Measurements from ENCODE around the gene PPP4R4. TPM values are rescaled to one million over a fixed set of nuclear protein-coding genes. Genes with fewer than 3 reads are reported as not detected.

PPP4R4 gene
- total RNA-seq, 1 experiment from 2014 or later, result 0.91 TPM

- H3K9me3 Mint-ChIP-seq (ENCODE audit: unreplicated experiment), result no peaks in the 10 kb centered on the region
- CTCF ChIA-PET, result interaction anchor here (0.6 to 2.1 kb wide), 15 partner anchors 14 to 420 kb away, joined by 3 to 7 read pairs (median 4); partner anchors contain the start of genes DDX24 and IFI27L1
- DNase-seq (ENCODE audit: unreplicated experiment), result peak; percentile 86
- BruUV-seq (replicated peaks), result no TSS peak
- peak; percentile 26 for TF ChIP-seq CTCF (IDR thresholded peaks at IDR 0.05; ENCODE audit: unreplicated experiment)
- H3K4me1 Mint-ChIP-seq (ENCODE audit: insufficient read depth, unreplicated experiment), result peaks cover 9% of the 10 kb centered on the region
- no peaks in the 10 kb centered on the region for H3K27me3 Mint-ChIP-seq (ENCODE audit: insufficient read depth, unreplicated experiment)
- peak within 1 kb of the TSS; percentile 80 for H3K4me3 Mint-ChIP-seq (ENCODE audit: unreplicated experiment)
- POLR2A ChIA-PET, result interaction anchor here (0.6 to 4.4 kb wide), 9 partner anchors 14 to 993 kb away, joined by 3 to 31 read pairs (median 3); partner anchors contain the start of genes DDX24, IFI27 and IFI27L1
- intact Hi-C loops (cut with micrococcal nuclease), result loop anchor here (1.0 kb wide), 1 partner anchor 93 kb away; no protein-coding TSS in a partner anchor
- H3K27ac Mint-ChIP-seq (ENCODE audit: low read depth, unreplicated experiment), result peak within 1 kb of the TSS; percentile 43
- H3K36me3 Mint-ChIP-seq (ENCODE audit: insufficient read depth, unreplicated experiment), result no peaks in the 10 kb centered on the region
Observed at GRCh38 chr14:94129111-94129757, 44.9 kb upstream of the PPP4R4 start, which contains the start of gene IFI27L2. IFI27L2 (minus strand) TSS chr14:94129604; CDS start chr14:94129564, 40 bp downstream.

- intact Hi-C loops (cut with micrococcal nuclease), result loop anchor here (1.0 to 10.0 kb wide), 2 partner anchors 94 to 555 kb away; no protein-coding TSS in a partner anchor
- no peak for TF ChIP-seq CTCF (IDR thresholded peaks at IDR 0.05; ENCODE audit: unreplicated experiment)
- Mint-ChIP-seq H3K9me3 (ENCODE audit: unreplicated experiment) (no peaks in the 10 kb centered on the region), H3K36me3 (ENCODE audit: insufficient read depth, unreplicated experiment) (no peaks in the 10 kb centered on the region), H3K27ac (ENCODE audit: low read depth, unreplicated experiment) (peak overlapping the region; percentile 43), H3K4me3 (ENCODE audit: unreplicated experiment) (peak overlapping the region; percentile 80), H3K27me3 (ENCODE audit: insufficient read depth, unreplicated experiment) (no peaks in the 10 kb centered on the region), H3K4me1 (ENCODE audit: insufficient read depth, unreplicated experiment) (peaks cover 9% of the 10 kb centered on the region)
- ChIA-PET POLR2A (interaction anchor here (0.6 to 4.4 kb wide), 9 partner anchors 15 to 992 kb away, joined by 3 to 31 read pairs (median 3); partner anchors contain the start of genes DDX24, IFI27 and IFI27L1), CTCF (interaction anchor here (0.6 to 3.6 kb wide), 8 partner anchors 12 to 284 kb away, joined by 3 to 34 read pairs (median 5); no protein-coding TSS in a partner anchor)
- peak; percentile 75 for DNase-seq (ENCODE audit: unreplicated experiment)
- BruUV-seq (replicated peaks), result no TSS peak
Observed at GRCh38 chr14:94129758-94130414, 44.2 kb upstream of the PPP4R4 start.

- no TSS peak for BruUV-seq (replicated peaks)
- ChIA-PET POLR2A (interaction anchor here (0.7 to 1.0 kb wide), 4 partner anchors 36 to 107 kb away, joined by 3 to 10 read pairs (median 3); partner anchors contain the start of genes DDX24 and IFI27L1), CTCF (interaction anchor here (0.6 to 3.6 kb wide), 38 partner anchors 10 to 961 kb away, joined by 3 to 38 read pairs (median 4); partner anchors contain the start of genes IFI27 and PPP4R4)
- Mint-ChIP-seq H3K27ac (ENCODE audit: low read depth, unreplicated experiment) (no peak overlapping the region), H3K9me3 (ENCODE audit: unreplicated experiment) (peaks cover 9% of the 10 kb centered on the region), H3K27me3 (ENCODE audit: insufficient read depth, unreplicated experiment) (no peaks in the 10 kb centered on the region), H3K4me3 (ENCODE audit: unreplicated experiment) (no peak overlapping the region), H3K4me1 (ENCODE audit: insufficient read depth, unreplicated experiment) (peaks cover 9% of the 10 kb centered on the region), H3K36me3 (ENCODE audit: insufficient read depth, unreplicated experiment) (no peaks in the 10 kb centered on the region)
- peak; percentile 77 for TF ChIP-seq CTCF (IDR thresholded peaks at IDR 0.05; ENCODE audit: unreplicated experiment)
- peak; percentile 81 for DNase-seq (ENCODE audit: unreplicated experiment)
- intact Hi-C loops (cut with micrococcal nuclease), result loop anchor here (1.0 to 10.0 kb wide), 2 partner anchors 354 to 552 kb away; no protein-coding TSS in a partner anchor
Observed at GRCh38 chr14:94132285-94132887, 41.7 kb upstream of the PPP4R4 start.

Measured in MCF 10A (cell line).